A549 (cell line): ENCODE measurements around the gene SLC4A7. TPM values are rescaled to one million over a fixed set of nuclear protein-coding genes. Genes with fewer than 3 reads are reported as not detected.
"Not testable (repeated sequence)": the region's sequence is repeated elsewhere in the genome, so short reads cannot be mapped to it uniquely, and the experiment has no call there.

Source experiments
- ATAC-seq, 2 experiments: fragments of 200-7000 bp in 1 of 2; fragments of >200 bp in 1 of 2; cut with Nextera tagmentation in 1 of 2; cut with Tn5 transposase in 1 of 2; 3 replicates each; pipeline versions ENCODE4 v1.8.0 to v1.9.1; 2018 to 2020; ENCODE audit warnings: mild to moderate bottlenecking in 1 of 2, moderate library complexity in 1 of 2
- CTCF ChIA-PET: fragments of 300-600 bp; sonication (Branson Sonifier 250); formaldehyde crosslinking; extraction: SDS; loops from one replicate; lab custom pipeline; 2021; ENCODE audit warnings: antibody characterized with exemption, inconsistent platforms; lab: Yijun Ruan, JAX
- POLR2A ChIA-PET: fragments of 350-600 bp; formaldehyde crosslinking; extraction: SDS; loops from one replicate; lab custom pipeline; 2021; ENCODE audit warnings: antibody characterized with exemption, inconsistent platforms; lab: Yijun Ruan, JAX
- DNase-seq, 2 experiments: peaks; one replicate each; pipeline versions ENCODE4 v3.0.0 to v3.0.0-alpha.2; 2011 to 2016; ENCODE audit warnings: low read depth in 1 of 2, low spot score in 1 of 2
- FAIRE-seq: peaks from 2 replicates; lab custom pipeline; 2011; peaks lifted over from hg19 to GRCh38; lab: Jason Lieb, UNC
- H3K27ac ChIP-seq, 2 experiments: fragments of >200 bp; sonication (Bioruptor Twin); formaldehyde crosslinking; 3 replicates each; pipeline ENCODE4 v1.5.1; 2016 to 2017
- H3K4me1 ChIP-seq: fragments of >200 bp; sonication (Bioruptor Twin); formaldehyde crosslinking; 3 replicates; pipeline ENCODE4 v1.6.1; 2016
- H3K4me2 ChIP-seq: fragments of >200 bp; sonication (Bioruptor Twin); formaldehyde crosslinking; 3 replicates; pipeline ENCODE4 v1.6.1; 2016
- H3K4me3 ChIP-seq: fragments of >200 bp; sonication (Bioruptor Twin); formaldehyde crosslinking; 3 replicates; pipeline ENCODE4 v1.5.1; 2016
- H3K9me3 ChIP-seq: fragments of >200 bp; sonication (Bioruptor Twin); formaldehyde crosslinking; 3 replicates; pipeline ENCODE4 v1.6.1; 2016
- ATOH8 ChIP-seq: fragments of 250-450 bp; sonication (Bioruptor Pico); IDR thresholded peaks from 2 replicates; pipeline ENCODE4 v1.5.0; 2020; ENCODE audit warnings: low read depth, mild to moderate bottlenecking, moderate library complexity
- BHLHE40 ChIP-seq: IDR thresholded peaks from 2 replicates; pipeline ENCODE4 v1.6.1; 2012; ENCODE audit warnings: low read depth, low read length, inconsistent platforms
- CBX2 ChIP-seq: fragments of 200-600 bp; sonication (generic); IDR thresholded peaks from 2 replicates; pipeline ENCODE4 v1.6.1; 2016; ENCODE audit warnings: low read depth, mild to moderate bottlenecking, borderline replicate concordance
- CBX8 ChIP-seq: fragments of 200-600 bp; sonication (generic); IDR thresholded peaks from 2 replicates; pipeline ENCODE4 v1.6.1; 2016
- CEBPB ChIP-seq, 2 experiments: fragments of >200 bp in 1 of 2; sonication (Bioruptor Twin) in 1 of 2; formaldehyde crosslinking in 1 of 2; IDR thresholded peaks; 2 replicates each; pipeline ENCODE4 v1.6.1; 2012 to 2016
- FOSB ChIP-seq: fragments of 250-450 bp; sonication (Bioruptor Pico); IDR thresholded peaks from 2 replicates; pipeline ENCODE4 v1.5.0; 2020; ENCODE audit warnings: mild to moderate bottlenecking, moderate library complexity
- FOSL2 ChIP-seq, 2 experiments: fragments of 450-650 bp in 1 of 2; fragments of >200 bp in 1 of 2; sonication (Bioruptor Twin) in 1 of 2; formaldehyde crosslinking; IDR thresholded peaks; 2 replicates each; pipeline versions ENCODE4 v1.5.0 to v1.6.1; 2016 to 2020; ENCODE audit warnings: mild to moderate bottlenecking in 1 of 2, moderate library complexity in 1 of 2
- FOXS1 ChIP-seq: fragments of 250-450 bp; sonication (Bioruptor Pico); IDR thresholded peaks from 2 replicates; pipeline ENCODE4 v1.5.0; 2020; ENCODE audit warnings: mild to moderate bottlenecking, moderate library complexity
- HDAC2 ChIP-seq: fragments of 200-600 bp; sonication (generic); IDR thresholded peaks from 2 replicates; pipeline ENCODE4 v1.6.1; 2016
- HEYL ChIP-seq: fragments of 250-450 bp; sonication (Bioruptor Pico); IDR thresholded peaks from 2 replicates; pipeline ENCODE4 v1.8.0; 2021; ENCODE audit warnings: mild to moderate bottlenecking, moderate library complexity
- KDM5A ChIP-seq: fragments of 200-600 bp; sonication (generic); IDR thresholded peaks from 2 replicates; pipeline ENCODE4 v1.6.1; 2016; ENCODE audit warnings: antibody characterized with exemption, mild to moderate bottlenecking
- MYC ChIP-seq: IDR thresholded peaks from 2 replicates; pipeline ENCODE4 v1.6.1; 2012; ENCODE audit warnings: mild to moderate bottlenecking, inconsistent platforms, low read length, improper control_type of control experiment, borderline replicate concordance
- NFE2L2 ChIP-seq: fragments of 150-350 bp; conservative IDR thresholded peaks from 2 replicates; pipeline ENCODE4 v1.6.1; 2014; ENCODE audit warnings: low read length
- RARB ChIP-seq: fragments of 250-450 bp; sonication (Bioruptor Pico); IDR thresholded peaks from 2 replicates; pipeline ENCODE4 v1.8.0; 2021; ENCODE audit warnings: mild to moderate bottlenecking, moderate library complexity
- RCOR1 ChIP-seq: fragments of 150-350 bp; IDR thresholded peaks from 2 replicates; pipeline ENCODE4 v1.6.1; 2014; ENCODE audit warnings: antibody characterized with exemption, low read length, low read depth
- SMC3 ChIP-seq: fragments of >200 bp; sonication (Bioruptor Twin); formaldehyde crosslinking; IDR thresholded peaks from 3 replicates; pipeline ENCODE4 v1.6.1; 2018; ENCODE audit warnings: inconsistent platforms
- TFCP2L1 ChIP-seq: fragments of 250-450 bp; sonication (Bioruptor Pico); IDR thresholded peaks from 2 replicates; pipeline ENCODE4 v1.5.0; 2021; ENCODE audit warnings: mild to moderate bottlenecking
- ZSCAN20 ChIP-seq: fragments of 250-450 bp; sonication (Bioruptor Pico); IDR thresholded peaks from 2 replicates; pipeline ENCODE4 v1.8.0; 2022; ENCODE audit warnings: mild to moderate bottlenecking, moderate library complexity
- WGBS: methylation state at CpG from one replicate; pipeline ENCODE4 v1.1.6; 2017; ENCODE audit errors: missing lambda C conversion rate; 5-methylcytosine and 5-hydroxymethylcytosine counted together
- polyA plus RNA-seq, 4 experiments: library from polyadenylated mRNA; depleted of rRNA in 3 of 4; stranded (reverse); fragments of >200 nt; fragmentation: RNase III in 1 of 4; extraction: RNeasy Plus Mini Kit Qiagen cat#74134 plus additional on column Dnase treatment in 1 of 4; gene quantifications; 2 replicates in 3 of 4; 3 replicates in 1 of 4; pipeline ENCODE4 v1.2.3, GENCODE V29; 2011 to 2017
- TF ChIP-seq, protein P1 (sequence below): fragments of 150-350 bp; IDR thresholded peaks from 2 replicates; pipeline ENCODE4 v1.6.1; 2014; ENCODE audit warnings: low read depth, mild to moderate bottlenecking, low read length
- TF ChIP-seq, protein P2 (sequence below): fragments of 450-650 bp; IDR thresholded peaks from 2 replicates; pipeline ENCODE4 v1.6.1; 2014; ENCODE audit warnings: antibody characterized with exemption

Gene SLC4A7
- polyA plus RNA-seq, 2 of the 4 experiments (the other 2 are of a cell fraction): 35.1 to 70.2 TPM

DNA sequence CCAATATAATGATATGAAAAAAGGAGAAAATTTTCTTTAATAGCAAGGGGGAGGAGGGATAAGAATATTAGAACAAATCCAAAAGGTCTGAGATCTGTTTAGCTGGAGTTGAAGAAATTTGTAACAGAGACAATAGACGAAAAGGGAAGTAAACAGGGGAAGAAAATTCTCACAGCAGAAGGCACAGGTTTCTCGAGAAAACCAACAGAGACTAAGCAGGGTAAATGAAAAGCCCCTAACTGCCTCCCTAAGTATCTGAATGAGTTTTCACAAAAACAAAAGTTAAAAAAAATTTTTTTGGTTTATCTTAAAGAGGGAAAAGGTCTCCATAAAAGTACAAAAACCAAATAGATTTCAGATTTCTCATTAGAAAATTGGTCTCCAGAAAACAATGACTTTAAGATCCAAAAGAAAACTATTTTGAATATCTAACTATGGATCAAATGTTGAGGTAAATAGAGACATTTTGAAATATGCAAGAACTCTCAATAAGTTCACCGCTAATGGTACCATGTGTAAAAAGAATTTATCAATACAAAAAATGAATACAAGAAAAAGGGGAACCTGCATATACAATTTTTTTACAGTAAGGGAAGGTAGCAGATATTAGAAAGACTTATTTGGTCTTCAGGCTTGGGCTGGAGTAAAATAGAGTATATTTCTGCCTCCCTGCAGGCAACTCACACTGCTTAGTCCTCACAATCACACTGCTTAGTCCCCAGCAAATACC is 91.1 kb downstream of the SLC4A7 start:
- FAIRE-seq (no peak), DNase-seq (no peak)
- Histone ChIP-seq H3K27ac (no peak overlapping the region), H3K4me3 (no peak overlapping the region), H3K4me2 (no peak overlapping the region), H3K9me3 (no peaks in the 10 kb centered on the region)
- TF ChIP-seq, protein P1, sequence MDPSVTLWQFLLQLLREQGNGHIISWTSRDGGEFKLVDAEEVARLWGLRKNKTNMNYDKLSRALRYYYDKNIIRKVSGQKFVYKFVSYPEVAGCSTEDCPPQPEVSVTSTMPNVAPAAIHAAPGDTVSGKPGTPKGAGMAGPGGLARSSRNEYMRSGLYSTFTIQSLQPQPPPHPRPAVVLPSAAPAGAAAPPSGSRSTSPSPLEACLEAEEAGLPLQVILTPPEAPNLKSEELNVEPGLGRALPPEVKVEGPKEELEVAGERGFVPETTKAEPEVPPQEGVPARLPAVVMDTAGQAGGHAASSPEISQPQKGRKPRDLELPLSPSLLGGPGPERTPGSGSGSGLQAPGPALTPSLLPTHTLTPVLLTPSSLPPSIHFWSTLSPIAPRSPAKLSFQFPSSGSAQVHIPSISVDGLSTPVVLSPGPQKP: no peak
- no peak for TF ChIP-seq SMC3
- TF ChIP-seq, protein P2, sequence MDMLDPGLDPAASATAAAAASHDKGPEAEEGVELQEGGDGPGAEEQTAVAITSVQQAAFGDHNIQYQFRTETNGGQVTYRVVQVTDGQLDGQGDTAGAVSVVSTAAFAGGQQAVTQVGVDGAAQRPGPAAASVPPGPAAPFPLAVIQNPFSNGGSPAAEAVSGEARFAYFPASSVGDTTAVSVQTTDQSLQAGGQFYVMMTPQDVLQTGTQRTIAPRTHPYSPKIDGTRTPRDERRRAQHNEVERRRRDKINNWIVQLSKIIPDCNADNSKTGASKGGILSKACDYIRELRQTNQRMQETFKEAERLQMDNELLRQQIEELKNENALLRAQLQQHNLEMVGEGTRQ: no peak
- no peak for TF ChIP-seq ATOH8 (CRISPR knock-in tag)
- TF ChIP-seq NFE2L2: no peak
- no peak for TF ChIP-seq CBX2
- TF ChIP-seq FOSL2 (IDR thresholded peaks at IDR 0.05): no peak
- TF ChIP-seq FOSL2 (CRISPR knock-in tag; IDR thresholded peaks at IDR 0.05): no peak
- no peak for TF ChIP-seq FOXS1 (CRISPR knock-in tag)
- TF ChIP-seq TFCP2L1 (CRISPR knock-in tag): no peak
- TF ChIP-seq BHLHE40: no peak
- TF ChIP-seq CEBPB (IDR thresholded peaks at IDR 0.05): no peak
- no peak for TF ChIP-seq HEYL (CRISPR knock-in tag)
- TF ChIP-seq ZSCAN20 (CRISPR knock-in tag): no peak
- no peak for TF ChIP-seq RARB (CRISPR knock-in tag)
- no peak for TF ChIP-seq HDAC2
- no peak for TF ChIP-seq RCOR1
- TF ChIP-seq FOSB: no peak
- no peak for TF ChIP-seq KDM5A
- no peak for TF ChIP-seq CBX8
- TF ChIP-seq MYC: no peak
- TF ChIP-seq, all 56 proteins: peak for 0
- WGBS: 55% methylated on average over 3 of the region's 3 CpGs
- no peak for ATAC-seq
- peaks cover 12% of the 10 kb centered on the region for H3K4me1 ChIP-seq
- POLR2A ChIA-PET: no interaction called here
- CTCF ChIA-PET: no interaction called here

GRCh38 chr3:27392414-27392813 is 91.8 kb downstream of the SLC4A7 start:
- CTCF ChIA-PET: interaction anchor here (0.7 kb wide), 1 partner anchor 180 kb away, joined by 3 read pairs; no protein-coding TSS in a partner anchor
- ATAC-seq, H3K4me2 ChIP-seq, DNase-seq, H3K27ac ChIP-seq, POLR2A ChIA-PET, FAIRE-seq, H3K9me3 ChIP-seq, H3K4me3 ChIP-seq: not testable (repeated sequence)
- 94% methylated on average over 10 of the region's 10 CpGs for WGBS
- H3K4me1 ChIP-seq: peaks cover 12% of the 10 kb centered on the region

- DNase-seq (no peak), FAIRE-seq (no peak), ATAC-seq (no peak)
- no peak overlapping the region for H3K27ac ChIP-seq
- TF ChIP-seq FOSB: no peak
- no peak for TF ChIP-seq FOSL2 (IDR thresholded peaks at IDR 0.05)
- TF ChIP-seq FOSL2 (CRISPR knock-in tag; IDR thresholded peaks at IDR 0.05): 0 out of 2 replicates have a peak, but pooled peaks have one; percentile 13
- TF ChIP-seq HEYL (CRISPR knock-in tag): no peak
- POLR2A ChIA-PET: no interaction called here
- H3K9me3 ChIP-seq: no peaks in the 10 kb centered on the region
- H3K4me3 ChIP-seq: no peak overlapping the region
- 77% methylated on average over 1 of the region's 1 CpG for WGBS
- H3K4me2 ChIP-seq: no peak overlapping the region
- H3K4me1 ChIP-seq: peaks cover 12% of the 10 kb centered on the region
- CTCF ChIA-PET: interaction anchor here (0.7 kb wide), 1 partner anchor 181 kb away, joined by 3 read pairs; no protein-coding TSS in a partner anchor
Measured at GRCh38 chr3:27391796-27392195, 92.4 kb downstream of the SLC4A7 start.
